Non-pigmented ciliary epithelial cell (primary cell): ENCODE data around the gene MPST.
"Not testable (repeated sequence)": the region's sequence is repeated elsewhere in the genome, so short reads cannot be mapped to it uniquely, and the experiment has no call there.

Experiments
- DNase-seq: peaks from one replicate; pipeline ENCODE4 v3.0.0-alpha.2; 2010; ENCODE audit warnings: low read depth

MPST gene

DNA sequence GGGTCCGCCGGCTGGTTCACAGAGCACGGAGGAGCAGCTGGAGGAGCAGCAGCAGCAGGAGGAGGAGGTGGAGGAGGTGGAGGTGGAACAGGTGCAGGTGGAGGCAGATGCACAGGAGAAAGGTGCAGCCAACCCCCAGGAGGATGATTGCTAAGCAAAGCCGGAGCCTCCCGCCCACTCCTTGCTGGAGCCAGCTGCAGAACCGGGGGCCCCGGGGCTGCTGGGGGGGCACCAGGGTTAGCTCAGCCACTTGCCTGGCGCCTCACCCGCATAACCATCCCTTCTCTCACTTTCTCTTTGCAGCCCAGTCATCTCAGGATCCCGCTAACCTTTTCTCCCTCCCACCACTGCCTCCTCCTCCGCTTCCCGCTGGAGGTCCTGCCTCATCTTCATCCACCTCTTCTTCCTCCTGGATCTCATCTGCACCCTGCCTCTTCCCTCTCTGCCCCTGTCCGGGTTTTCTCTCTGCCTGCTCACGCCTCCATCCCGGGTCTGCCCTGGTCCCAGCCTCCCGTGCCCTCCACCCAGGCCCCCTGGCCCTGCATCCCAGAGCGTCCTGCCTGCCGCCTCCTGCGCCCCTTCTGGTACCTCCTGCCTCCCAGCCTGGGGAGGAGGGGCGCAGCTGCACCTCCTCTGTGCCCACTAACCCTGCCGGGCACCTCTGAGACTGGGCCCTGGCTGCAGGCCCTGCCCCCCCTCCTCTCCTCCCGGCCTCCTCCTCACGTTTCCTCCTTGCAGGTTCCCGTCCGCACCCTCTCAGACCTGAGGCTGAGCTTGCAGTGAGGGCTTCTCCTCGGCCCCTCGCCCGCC lies 41.5 kb downstream of the MPST start:
- DNase-seq, result no peak

DNA sequence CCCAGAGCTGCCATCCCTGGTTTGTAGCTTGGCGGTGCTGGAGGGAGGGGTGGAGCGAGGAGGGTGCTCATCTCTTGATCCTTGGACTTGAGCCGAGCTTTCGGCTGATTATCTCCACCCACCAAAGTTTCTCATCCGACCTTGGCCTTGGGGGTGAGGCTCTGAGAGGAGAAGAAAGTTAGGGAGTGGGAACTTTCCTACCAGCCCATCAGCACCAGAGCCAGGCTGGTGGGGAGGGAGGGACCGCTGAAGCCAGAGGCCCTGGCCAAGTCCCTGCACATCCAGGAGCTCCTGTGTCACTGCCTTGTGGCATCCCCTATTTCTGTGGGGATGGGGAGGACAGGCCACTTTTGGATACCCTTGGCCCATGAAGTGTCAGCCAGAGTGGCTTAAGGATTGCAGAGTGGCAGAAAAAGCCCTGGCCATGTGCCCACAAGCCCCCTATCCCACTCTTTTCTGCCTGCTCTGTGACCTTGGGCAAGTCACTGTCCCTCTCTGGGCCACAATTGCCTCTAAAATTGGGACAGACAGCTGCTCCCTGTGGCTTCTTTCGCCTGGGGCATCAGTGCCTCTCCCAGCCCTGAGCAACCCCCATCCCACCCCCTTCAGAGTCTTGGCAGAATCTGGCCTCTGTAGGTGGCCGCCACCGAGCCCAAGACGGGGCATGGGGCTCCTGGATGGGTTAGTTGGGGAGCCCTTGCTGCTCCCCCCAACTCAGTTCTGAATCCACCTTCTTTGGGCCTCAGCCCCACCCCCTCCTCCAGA lies 42.3 kb downstream of the MPST start:
- DNase-seq, result no peak

- no peak for DNase-seq
These were observed 42.8 kb downstream of the MPST start for GRCh38 chr22:37062376-37062675.

GRCh38 chr22:37062702-37063381 lies 43.3 kb downstream of the MPST start:
- no peak for DNase-seq

- no peak for DNase-seq
These were observed 44.2 kb downstream of the MPST start for GRCh38 chr22:37063431-37064420.

- DNase-seq, result no peak
These were observed 45.0 kb downstream of the MPST start for GRCh38 chr22:37064553-37064952.

DNA sequence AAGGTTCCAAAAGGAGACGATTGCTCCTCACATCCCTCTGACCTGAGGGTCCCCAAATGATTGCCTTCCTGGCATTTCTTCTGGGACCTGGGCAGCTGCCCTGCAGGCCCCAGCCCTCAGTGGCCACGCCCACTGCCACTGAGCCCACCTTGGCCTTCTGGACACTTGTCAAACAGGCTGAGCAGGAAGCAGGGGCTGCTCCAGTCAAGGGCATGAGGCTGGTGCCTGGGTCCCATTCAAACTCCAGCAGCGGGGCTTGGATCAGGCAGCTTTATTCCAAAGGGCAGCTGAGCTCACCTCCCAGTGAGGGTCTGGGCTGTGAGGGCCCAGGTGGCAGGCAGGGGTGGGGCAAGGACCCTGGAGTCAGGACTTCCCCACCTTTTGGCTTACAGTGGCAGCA lies 45.6 kb downstream of the MPST start:
- DNase-seq, result no peak

GRCh38 chr22:37065961-37066360 lies 46.4 kb downstream of the MPST start:
- no peak for DNase-seq

- DNase-seq, result no peak
These were observed 47.9 kb downstream of the MPST start for GRCh38 chr22:37067428-37067827.

GRCh38 chr22:37068859-37069258 lies 49.3 kb downstream of the MPST start:
- no peak for DNase-seq

DNA sequence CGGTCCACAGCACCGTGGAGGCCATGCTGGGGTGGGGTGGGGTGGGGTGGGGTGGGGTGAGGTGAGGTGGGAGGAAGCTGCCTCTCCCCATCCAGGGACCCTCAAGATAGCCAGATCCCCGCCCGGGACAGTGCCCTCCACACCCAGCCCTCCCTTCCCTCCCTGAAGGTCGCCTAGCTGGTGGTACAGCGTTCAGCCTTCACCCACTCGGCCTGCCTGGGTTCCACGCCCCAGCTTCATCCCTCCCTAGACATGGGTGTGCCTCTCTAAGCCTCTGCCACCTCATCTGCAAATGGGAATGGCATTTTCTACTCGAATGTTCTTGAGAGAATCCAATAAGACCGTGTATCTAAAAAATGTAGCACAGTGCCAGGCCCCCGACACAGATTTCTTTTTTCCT lies 49.8 kb downstream of the MPST start:
- no peak for DNase-seq

GRCh38 chr22:37069719-37070118 lies 50.2 kb downstream of the MPST start:
- DNase-seq, result no peak

GRCh38 chr22:37070334-37070733 lies 50.8 kb downstream of the MPST start:
- no peak for DNase-seq

GRCh38 chr22:37070744-37071143 lies 51.2 kb downstream of the MPST start:
- no peak for DNase-seq

- not testable (repeated sequence) for DNase-seq
These were observed 52.5 kb downstream of the MPST start for GRCh38 chr22:37071850-37072592.

- no peak for DNase-seq
These were observed 53.1 kb downstream of the MPST start for GRCh38 chr22:37072673-37073072.

DNA sequence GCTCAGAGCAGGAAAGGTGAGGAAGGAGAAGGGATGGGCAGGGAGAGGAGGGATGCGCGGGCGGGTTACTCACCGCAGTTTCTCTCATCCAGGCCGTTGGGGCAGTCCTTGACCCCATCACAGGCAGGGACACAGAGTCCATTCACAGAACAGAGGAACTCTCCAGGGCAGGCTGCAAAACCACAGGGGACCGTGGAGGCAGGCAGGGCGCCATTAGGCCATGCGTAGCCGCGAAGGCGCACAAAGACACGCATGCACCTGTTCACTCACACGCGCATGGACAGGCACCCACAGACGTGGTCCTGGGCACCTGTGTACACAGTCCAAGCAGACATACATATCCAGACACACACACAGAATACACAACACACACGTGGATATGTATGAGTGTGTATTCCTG lies 55.0 kb downstream of the MPST start:
- DNase-seq, result no peak

DNA sequence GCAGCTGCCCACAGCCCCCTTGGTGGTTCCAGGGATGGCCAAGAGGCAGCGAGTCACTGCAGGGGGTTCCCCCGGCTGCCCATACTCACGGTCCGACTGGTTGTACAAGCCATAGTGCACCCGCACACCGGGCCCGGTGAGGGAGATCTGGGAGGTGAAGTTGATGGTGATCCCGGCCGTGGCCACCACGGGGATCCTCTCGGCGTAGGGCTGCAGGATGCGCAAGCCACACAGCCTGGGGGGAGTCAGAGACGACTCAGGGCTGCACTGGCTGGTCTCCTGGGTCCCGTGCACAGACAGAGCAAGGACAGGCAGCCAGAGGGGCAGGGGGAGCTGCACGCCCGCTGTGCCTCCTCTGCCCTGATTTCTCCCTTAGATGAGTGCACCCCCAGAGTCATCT lies 55.5 kb downstream of the MPST start:
- DNase-seq, result no peak

GRCh38 chr22:37075822-37076433 lies 56.4 kb downstream of the MPST start:
- no peak for DNase-seq

GRCh38 chr22:37077802-37078448 lies 58.4 kb downstream of the MPST start:
- DNase-seq, result no peak
